Ovary (tissue), 9 donors: ENCODE results near the gene SLC12A1. TPM values are rescaled to one million over a fixed set of nuclear protein-coding genes. Genes with fewer than 3 reads are reported as not detected.

ENCODE experiments used
- DNase-seq, 5 donors: peaks; one replicate each; pipeline ENCODE4 v3.0.0-alpha.2; 2019 to 2020
- H3K27ac ChIP-seq, 2 donors: fragments of 200-600 bp; one replicate each; pipeline versions ENCODE4 v1.5.1 to v1.8.0; 2019 to 2022
- H3K27me3 ChIP-seq: fragments of 200-600 bp; one replicate; pipeline ENCODE4 v1.8.0; 2022
- H3K36me3 ChIP-seq: fragments of 200-600 bp; sonication (generic); one replicate; pipeline ENCODE4 v1.5.1; 2019
- H3K4me1 ChIP-seq: one replicate; pipeline ENCODE4 v1.8.1; 2013; ENCODE audit warnings: mild to moderate bottlenecking, moderate library complexity; ENCODE audit not compliant: insufficient read depth
- H3K4me3 ChIP-seq: fragments of 200-600 bp; sonication (generic); one replicate; pipeline ENCODE4 v1.5.1; 2017
- H3K9me3 ChIP-seq, 2 donors: fragments of 200-600 bp in 1 of 2; sonication (generic) in 1 of 2; one replicate each; pipeline versions ENCODE4 v1.5.1 to v1.8.1; 2013 to 2019; ENCODE audit warnings: mild to moderate bottlenecking in 1 of 2, moderate library complexity in 1 of 2
- EP300 ChIP-seq: sonication (generic); formaldehyde crosslinking; IDR thresholded peaks from one replicate; pipeline ENCODE4 v1.6.1; 2017; ENCODE audit warnings: antibody characterized with exemption
- POLR2A ChIP-seq: fragments of 450-650 bp; IDR thresholded peaks from one replicate; pipeline ENCODE4 v1.6.1; 2017; ENCODE audit warnings: antibody characterized with exemption, mild to moderate bottlenecking, moderate library complexity
- WGBS, 3 donors: extraction: QIAGEN DNeasy Blood & Tissue Kit in 1 of 3; methylation state at CpG; one replicate each; pipeline versions ENCODE4 v1.1.5 to v1.1.7; 2013 to 2017; 5-methylcytosine and 5-hydroxymethylcytosine counted together
- intact Hi-C, 4 donors: fragments of 100-400 bp; cut with DNase I; formaldehyde crosslinking; loops; one replicate each; pipeline versions ENCODE4 v1.11.0 to v1.15.1; 2022 to 2023
- polyA plus RNA-seq, 2 donors: library from polyadenylated mRNA; stranded (reverse); fragments of 200-250 nt in 1 of 2; fragments of 350-450 nt in 1 of 2; fragmentation: Illumina TruSeq in 1 of 2; extraction: RNeasy Lipid Tissue Mini Kit (QIAGEN cat#74804) in 1 of 2; gene quantifications; one replicate each; pipeline ENCODE4 v1.2.3, GENCODE V29; 2013 to 2014
- total RNA-seq, 7 donors: library from RNA; depleted of rRNA in 2 of 7; stranded (reverse); fragments of >200 nt in 2 of 7; fragmentation: NEBNext Ultra II Directional in 3 of 7; extraction: Animal tissue kit (Norgen Biotek cat#: 25700) in 3 of 7; gene quantifications; one replicate each; pipeline versions ENCODE4 v1.1.0 to v1.2.4, GENCODE V29; 2016 to 2023
- TF ChIP-seq, protein P1 (sequence below), 3 donors: fragments of 450-650 bp in 2 of 3; fragments of 200-600 bp in 1 of 3; IDR thresholded peaks; one replicate each; pipeline versions ENCODE4 v1.5.1 to v1.8.0; 2016 to 2022; ENCODE audit warnings: antibody characterized with exemption in 3 of 3, mild to moderate bottlenecking in 1 of 3
- donor health status: DM: no; HTN: no; CAD: no; lungs with moderate emphysema.
- donor health status: DM: no; HTN: no; CAD: no.
- donor health status: Bipolar disorder and iron deficiency.
- donor health status: DM: yes; HTN: yes; CAD: no.
- donor health status: DM: no; HTN: no; CAD: no.
- donor health status: DM: yes; HTN: yes; CAD: no.

Gene SLC12A1
- total and polyA plus RNA-seq, 9 donors, result not detected

GRCh38 chr15:48190932-48191573, 15.0 kb upstream of the SLC12A1 start:
- Histone ChIP-seq H3K27me3 (no peaks in the 10 kb centered on the region), H3K36me3 (no peaks in the 10 kb centered on the region), H3K9me3 (no peaks in the 10 kb centered on the region), H3K4me3 (no peak overlapping the region), H3K4me1 (no peaks in the 10 kb centered on the region), H3K27ac (no peak overlapping the region)
- TF ChIP-seq EP300 (no peak), POLR2A (no peak)
- TF ChIP-seq, protein P1, sequence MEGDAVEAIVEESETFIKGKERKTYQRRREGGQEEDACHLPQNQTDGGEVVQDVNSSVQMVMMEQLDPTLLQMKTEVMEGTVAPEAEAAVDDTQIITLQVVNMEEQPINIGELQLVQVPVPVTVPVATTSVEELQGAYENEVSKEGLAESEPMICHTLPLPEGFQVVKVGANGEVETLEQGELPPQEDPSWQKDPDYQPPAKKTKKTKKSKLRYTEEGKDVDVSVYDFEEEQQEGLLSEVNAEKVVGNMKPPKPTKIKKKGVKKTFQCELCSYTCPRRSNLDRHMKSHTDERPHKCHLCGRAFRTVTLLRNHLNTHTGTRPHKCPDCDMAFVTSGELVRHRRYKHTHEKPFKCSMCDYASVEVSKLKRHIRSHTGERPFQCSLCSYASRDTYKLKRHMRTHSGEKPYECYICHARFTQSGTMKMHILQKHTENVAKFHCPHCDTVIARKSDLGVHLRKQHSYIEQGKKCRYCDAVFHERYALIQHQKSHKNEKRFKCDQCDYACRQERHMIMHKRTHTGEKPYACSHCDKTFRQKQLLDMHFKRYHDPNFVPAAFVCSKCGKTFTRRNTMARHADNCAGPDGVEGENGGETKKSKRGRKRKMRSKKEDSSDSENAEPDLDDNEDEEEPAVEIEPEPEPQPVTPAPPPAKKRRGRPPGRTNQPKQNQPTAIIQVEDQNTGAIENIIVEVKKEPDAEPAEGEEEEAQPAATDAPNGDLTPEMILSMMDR (IDR thresholded peaks at IDR 0.05), result no peak
- intact Hi-C loops, result no loop called here
- DNase-seq, result peak; percentile 23 to 76 (median 66)
- 2 to 3% (median 2%) methylated on average over 15 of the region's 15 CpGs for WGBS, 3 donors

- H3K9me3 ChIP-seq, result no peaks in the 10 kb centered on the region
- TF ChIP-seq EP300 (no peak), POLR2A (no peak)
- TF ChIP-seq, protein P1 (IDR thresholded peaks at IDR 0.05), result no peak
- no peak within 1 kb of the TSS for H3K4me3 ChIP-seq
- WGBS, 3 donors, result 6 to 7% (median 6%) methylated on average over 31 of the region's 31 CpGs
- DNase-seq, result no peak
- intact Hi-C loops, result no loop called here
- H3K27me3 ChIP-seq, result no peaks in the 10 kb centered on the region
- H3K36me3 ChIP-seq, result no peaks in the 10 kb centered on the region
- no peak within 1 kb of the TSS for H3K27ac ChIP-seq
- no peaks in the 10 kb centered on the region for H3K4me1 ChIP-seq
Measured at GRCh38 chr15:48191574-48192225, 14.4 kb upstream of the SLC12A1 start, which contains the start of gene CTXN2. CTXN2 (plus strand) TSS chr15:48191665; CDS start chr15:48201301, 9,636 bp downstream.

DNA sequence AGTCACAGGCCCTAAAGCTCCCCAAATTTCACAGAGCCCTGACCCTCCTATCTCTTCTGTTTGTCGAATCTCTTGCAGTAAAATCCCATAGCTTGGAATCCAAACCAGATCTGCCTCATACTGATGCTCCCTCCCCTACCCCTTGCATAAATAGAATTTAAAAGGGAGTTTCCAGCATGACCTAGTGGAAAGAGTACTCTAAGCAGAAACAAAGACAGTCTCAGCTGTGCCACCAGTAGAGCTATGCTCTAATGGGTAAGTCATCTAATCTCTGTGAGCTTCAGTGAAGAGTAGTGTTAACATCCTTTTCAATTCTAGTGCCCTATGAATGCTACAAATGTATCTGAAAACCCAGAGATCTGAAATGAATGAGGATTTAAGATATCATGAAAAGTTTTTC, 4.0 kb upstream of the SLC12A1 start:
- Histone ChIP-seq H3K36me3 (no peaks in the 10 kb centered on the region), H3K27me3 (no peaks in the 10 kb centered on the region), H3K9me3 (no peaks in the 10 kb centered on the region), H3K4me3 (no peak overlapping the region), H3K27ac (no peak overlapping the region), H3K4me1 (no peaks in the 10 kb centered on the region)
- intact Hi-C loops, result no loop called here
- no peak for DNase-seq
- TF ChIP-seq, protein P1 (IDR thresholded peaks at IDR 0.05), result no peak
- TF ChIP-seq POLR2A, result no peak
- no peak for TF ChIP-seq EP300
- WGBS, 3 donors, result 74 to 83% (median 78%) methylated on average over 1 of the region's 1 CpG

DNA sequence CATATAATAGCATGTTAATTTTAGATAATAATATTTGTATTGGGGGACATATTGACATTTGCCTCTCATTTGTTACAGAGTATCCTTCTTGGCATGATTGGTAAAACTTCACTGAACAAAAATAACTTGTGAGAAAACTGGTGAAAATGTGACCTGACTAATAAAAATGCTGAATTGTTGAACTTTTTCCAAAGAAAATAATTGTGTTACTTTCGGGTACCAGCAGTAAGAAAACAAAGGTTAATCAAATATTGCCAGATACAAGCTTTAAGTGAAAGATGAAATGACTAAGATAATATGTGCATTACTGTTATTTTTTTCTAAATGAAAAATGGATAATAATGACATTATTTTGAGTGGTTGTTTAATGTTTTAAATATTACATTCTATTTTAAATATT, 15.2 kb downstream of the SLC12A1 start:
- TF ChIP-seq, protein P1 (IDR thresholded peaks at IDR 0.05), result no peak
- TF ChIP-seq EP300 (no peak), POLR2A (no peak)
- 6 to 22% (median 10%) methylated on average over 1 of the region's 1 CpG for WGBS, 3 donors
- Histone ChIP-seq H3K36me3 (no peaks in the 10 kb centered on the region), H3K9me3 (no peaks in the 10 kb centered on the region), H3K27me3 (no peaks in the 10 kb centered on the region), H3K4me1 (no peaks in the 10 kb centered on the region), H3K27ac (no peak overlapping the region), H3K4me3 (no peak overlapping the region)
- DNase-seq, result no peak
- intact Hi-C loops, result no loop called here
